LNCAP (cell line): ENCODE data around the gene CFAP77.

Experiments
- CTCF ChIP-seq: fragments of 450-650 bp; IDR thresholded peaks from 2 replicates; pipeline ENCODE4 v1.5.1; 2017; ENCODE audit warnings: mild to moderate bottlenecking

Gene CFAP77

GRCh38 chr9:132615774-132616173 lies 205.8 kb downstream of the CFAP77 start:
- TF ChIP-seq CTCF, result no peak

GRCh38 chr9:132616725-132617124 lies 206.7 kb downstream of the CFAP77 start:
- TF ChIP-seq CTCF, result no peak

GRCh38 chr9:132622159-132622558 lies 212.1 kb downstream of the CFAP77 start:
- TF ChIP-seq CTCF, result no peak
